GM12891 (cell line): ENCODE data around the gene ETV6.

Experiments
- POLR2A ChIP-seq: IDR thresholded peaks from 2 replicates; pipeline ENCODE4 v1.6.1; 2011; ENCODE audit warnings: low read depth, low read length, control low read depth
- POLR2AphosphoS5 ChIP-seq: IDR thresholded peaks from 2 replicates; pipeline ENCODE4 v1.6.1; 2011; ENCODE audit warnings: low read depth, low read length, control low read depth
- POU2F2 ChIP-seq: IDR thresholded peaks from 2 replicates; pipeline ENCODE4 v1.6.1; 2011; ENCODE audit warnings: low read depth, mild to moderate bottlenecking, control low read depth, low read length, moderate library complexity
- SPI1 ChIP-seq: IDR thresholded peaks from 2 replicates; pipeline ENCODE4 v1.6.1; 2011; ENCODE audit warnings: low read depth, low read length, control low read depth
- TAF1 ChIP-seq: IDR thresholded peaks from 2 replicates; pipeline ENCODE4 v1.6.1; 2011; ENCODE audit warnings: low read depth, low read length, control low read depth

- no peak; the same call in 1 of the 2 replicates for TF ChIP-seq POLR2A
- no peak for TF ChIP-seq TAF1
- no peak for TF ChIP-seq POLR2AphosphoS5
- no peak for TF ChIP-seq POU2F2
- no peak for TF ChIP-seq SPI1
These were observed 108.6 kb downstream of the ETV6 start for GRCh38 chr12:11758087-11758486.
